HuH-7 (cell line): ENCODE results near the gene ZRANB1.

ENCODE experiments used
- DNase-seq: peaks from one replicate; pipeline ENCODE4 v3.0.0; 2011; ENCODE audit warnings: low spot score

The ZRANB1 gene

DNA sequence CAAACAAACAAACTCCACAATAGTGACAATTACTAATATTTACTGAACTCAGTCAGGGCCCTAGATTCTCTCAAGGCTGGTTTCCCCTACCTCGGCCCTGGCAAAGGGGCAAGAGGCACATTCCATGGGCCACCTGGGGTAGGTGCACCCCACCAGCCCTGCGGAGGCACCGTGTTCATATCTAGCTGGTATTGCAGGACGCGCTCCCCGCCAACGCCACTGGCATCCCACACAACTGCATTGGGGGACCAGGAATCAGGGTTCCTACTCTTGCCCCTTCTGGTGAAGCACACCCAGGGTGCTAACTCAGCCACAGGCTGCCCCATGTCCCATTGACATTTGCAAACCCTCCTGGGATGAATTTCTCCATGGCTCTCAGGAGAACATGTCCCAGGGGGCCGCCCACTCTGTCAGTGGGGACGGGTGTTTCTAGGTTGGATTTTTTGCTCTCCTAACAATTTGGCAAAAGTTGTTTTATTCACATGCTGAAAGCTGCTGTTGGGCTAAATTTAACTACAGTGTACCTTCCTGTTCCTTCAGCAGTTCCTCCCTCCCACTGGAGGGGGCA lies 76.7 kb downstream of the ZRANB1 start:
- no peak for DNase-seq

DNA sequence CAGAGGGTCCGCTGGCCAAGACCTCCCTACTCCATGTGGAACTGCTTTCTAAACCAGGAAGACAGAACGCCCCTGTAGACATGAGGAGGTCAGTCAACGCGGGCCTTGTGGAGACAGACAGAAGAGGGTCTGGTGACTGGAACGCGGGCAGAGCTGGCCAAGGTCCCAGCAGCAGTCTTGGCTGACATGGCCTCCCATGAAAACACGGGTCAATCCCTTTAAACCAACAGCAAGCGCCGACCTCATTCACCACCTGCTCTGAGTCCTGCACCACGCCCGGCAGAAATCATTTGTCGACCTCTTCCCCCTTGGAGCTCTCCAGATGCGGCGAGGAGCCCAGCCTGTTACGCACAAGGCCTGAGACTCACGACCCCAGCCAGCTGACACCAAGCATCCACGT lies 78.5 kb downstream of the ZRANB1 start:
- DNase-seq, result no peak

DNA sequence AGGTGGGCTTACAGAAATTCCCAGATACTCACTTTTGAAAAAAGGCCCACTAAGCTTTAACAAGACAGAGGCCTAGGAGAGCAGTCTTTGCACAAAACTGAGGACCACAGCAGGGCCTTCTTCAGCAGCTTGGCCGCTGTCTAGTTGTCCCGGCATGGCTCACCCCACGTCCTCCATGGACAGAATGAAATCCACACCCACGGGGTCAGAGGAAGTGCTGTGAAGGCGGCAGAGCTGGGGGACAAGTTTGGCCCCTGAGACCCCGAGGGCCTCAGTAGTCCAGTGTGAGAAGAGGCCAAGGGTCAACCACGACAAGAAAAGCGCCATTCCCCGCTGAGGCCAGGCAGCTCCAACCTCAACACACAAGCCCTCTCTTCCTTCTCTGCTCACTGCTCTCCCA lies 78.9 kb downstream of the ZRANB1 start:
- no peak for DNase-seq

DNA sequence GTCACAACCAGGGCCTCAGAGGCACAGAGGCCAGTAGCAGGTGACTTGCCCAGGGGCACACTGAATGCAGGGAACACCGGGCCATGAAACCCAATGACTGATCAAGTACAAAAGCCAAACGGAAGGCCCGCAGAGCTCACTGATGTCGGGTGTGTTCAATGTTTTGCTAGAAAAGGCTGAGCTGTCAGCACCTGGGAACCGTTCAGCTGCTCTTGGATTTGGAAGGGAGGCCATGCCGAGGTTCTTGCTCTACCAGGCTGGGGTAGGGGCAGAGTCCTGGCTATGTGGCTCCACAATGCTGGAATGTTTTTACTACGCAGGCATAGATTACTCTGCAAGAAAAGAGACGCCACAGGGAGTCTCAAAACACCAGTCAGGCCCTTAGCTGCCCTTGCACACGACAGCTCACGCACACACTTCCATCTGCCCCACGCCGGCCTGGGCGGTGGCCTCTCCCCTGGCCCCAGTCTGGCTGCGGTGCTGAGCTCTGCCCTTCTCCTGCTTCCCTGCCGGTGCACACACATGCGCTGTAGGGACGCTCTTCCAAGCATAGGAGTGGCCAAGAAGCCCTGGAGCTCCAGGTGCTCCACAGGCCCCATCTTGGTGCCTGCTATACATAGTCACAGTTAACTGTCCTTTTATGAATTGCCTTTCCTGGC lies 79.9 kb downstream of the ZRANB1 start:
- DNase-seq, result no peak

DNA sequence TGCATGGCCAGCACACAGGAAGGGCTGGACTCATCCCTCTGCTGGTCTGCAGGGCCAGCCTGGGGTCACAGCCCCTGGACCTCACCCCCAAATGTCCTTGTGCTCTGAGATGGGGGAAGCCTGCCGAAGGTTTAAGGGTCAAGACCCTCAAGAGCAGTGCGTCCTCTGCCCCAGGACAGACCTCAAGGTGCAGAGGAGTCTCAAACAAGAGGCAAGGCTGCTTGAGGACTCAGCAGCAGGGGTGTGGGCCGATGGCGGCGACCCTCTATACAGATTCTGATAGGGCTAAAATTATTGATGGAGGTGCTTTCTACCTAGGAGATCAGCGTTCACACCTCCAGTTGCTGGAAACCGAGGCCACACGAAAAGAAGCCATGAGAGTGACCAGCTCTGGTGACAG lies 80.7 kb downstream of the ZRANB1 start:
- no peak for DNase-seq

DNA sequence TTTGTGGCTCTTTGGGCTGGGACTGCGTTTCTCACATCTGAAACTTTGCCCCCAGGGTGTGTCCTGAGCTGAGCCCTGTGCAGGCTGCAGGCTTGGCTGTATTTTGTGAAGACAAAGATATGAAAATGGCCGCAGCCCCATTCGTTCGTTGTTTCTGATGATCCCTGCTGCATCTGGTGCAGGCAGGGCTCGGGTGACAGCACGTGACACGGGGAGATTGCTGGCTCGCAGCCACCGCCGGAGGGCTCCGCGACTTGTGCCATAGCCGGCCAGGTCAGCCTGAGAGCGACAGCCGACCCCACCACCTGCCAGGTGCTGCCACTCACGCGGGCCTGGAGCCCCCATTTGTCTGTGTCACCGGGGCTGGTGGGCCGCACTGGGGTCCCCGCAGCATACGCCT lies 81.3 kb downstream of the ZRANB1 start:
- peak; percentile 52 for DNase-seq

DNA sequence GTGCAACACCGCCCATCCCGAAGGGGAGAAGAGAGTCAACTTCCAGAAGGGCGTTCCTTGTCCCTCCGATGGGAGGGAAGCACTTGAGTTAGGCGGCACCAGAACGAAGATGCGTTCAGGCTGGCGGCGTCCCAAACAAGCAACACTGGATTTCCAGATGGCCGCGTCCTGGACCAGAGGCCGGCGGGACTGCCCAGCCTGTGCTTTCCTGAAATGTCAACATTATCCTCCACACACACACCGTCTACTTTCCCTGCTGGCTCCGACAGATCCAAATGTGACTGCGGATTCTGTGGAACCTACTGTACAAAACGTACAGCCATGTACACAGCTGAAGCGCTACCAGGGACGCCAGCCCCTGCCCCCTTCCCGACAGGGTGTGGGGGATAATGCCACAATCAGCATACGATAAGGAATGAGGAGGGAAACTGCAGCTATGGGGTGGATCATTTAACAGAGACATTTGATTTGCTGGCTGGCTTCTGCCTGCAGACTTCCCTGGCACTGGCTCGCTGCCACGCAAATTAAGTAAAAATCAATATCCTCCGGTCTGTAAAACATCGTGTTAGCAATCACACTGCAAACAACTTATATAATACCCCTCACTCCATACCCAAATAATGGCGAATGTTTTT lies 82.1 kb downstream of the ZRANB1 start:
- peak; percentile 55 for DNase-seq

DNA sequence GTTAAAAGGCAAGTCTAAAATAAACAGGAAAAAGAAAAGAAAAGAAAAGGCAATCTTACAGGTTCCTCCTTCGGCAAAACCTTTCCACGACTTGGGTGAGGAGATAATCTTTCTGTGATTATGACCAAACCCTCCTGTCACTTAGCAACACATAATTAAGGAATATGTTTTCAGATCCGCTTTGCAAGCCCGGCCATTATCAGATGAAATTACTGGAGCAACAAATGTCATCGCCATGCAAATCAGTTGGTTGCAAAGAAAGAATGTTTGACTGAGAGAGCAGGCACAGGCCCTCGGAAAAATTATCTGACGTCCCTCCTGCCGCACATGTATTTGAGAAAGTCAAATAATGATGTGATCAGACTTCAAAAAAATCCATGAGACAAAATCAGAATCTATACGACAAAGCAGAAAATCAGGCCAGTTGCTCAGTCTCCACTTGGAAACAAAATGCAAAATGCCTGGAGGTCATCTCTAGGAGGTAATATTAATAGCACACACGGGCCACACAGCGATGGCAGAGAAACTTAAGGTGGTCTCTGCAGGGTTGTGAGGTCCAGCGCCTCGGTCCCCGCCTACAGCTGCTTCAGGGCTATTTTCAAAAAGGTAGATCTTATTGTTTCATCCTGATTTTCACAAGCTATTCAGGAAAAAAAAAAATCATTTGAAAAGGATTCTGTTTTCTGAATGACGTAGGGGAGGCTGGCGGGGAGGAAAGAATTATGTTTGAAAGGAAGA lies 82.7 kb downstream of the ZRANB1 start:
- no peak for DNase-seq

DNA sequence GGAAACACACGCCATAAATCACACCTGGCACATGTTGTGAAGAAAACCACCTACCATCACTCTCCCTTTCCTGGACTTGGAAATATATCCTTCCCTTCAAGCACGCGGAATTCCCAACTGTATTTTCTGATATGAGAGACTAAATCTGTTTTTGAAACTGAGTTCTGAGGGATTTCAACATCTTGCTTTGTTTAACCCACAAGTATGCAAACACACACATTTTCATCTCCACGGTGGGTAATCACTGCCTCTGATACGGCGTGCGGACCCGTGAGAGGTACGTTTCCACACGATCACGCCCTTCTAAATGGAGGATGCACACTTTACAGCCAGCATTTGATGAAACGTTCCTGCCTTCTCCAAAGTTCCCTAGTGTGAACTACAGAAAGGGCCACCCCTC lies 83.4 kb downstream of the ZRANB1 start:
- DNase-seq, result no peak

DNA sequence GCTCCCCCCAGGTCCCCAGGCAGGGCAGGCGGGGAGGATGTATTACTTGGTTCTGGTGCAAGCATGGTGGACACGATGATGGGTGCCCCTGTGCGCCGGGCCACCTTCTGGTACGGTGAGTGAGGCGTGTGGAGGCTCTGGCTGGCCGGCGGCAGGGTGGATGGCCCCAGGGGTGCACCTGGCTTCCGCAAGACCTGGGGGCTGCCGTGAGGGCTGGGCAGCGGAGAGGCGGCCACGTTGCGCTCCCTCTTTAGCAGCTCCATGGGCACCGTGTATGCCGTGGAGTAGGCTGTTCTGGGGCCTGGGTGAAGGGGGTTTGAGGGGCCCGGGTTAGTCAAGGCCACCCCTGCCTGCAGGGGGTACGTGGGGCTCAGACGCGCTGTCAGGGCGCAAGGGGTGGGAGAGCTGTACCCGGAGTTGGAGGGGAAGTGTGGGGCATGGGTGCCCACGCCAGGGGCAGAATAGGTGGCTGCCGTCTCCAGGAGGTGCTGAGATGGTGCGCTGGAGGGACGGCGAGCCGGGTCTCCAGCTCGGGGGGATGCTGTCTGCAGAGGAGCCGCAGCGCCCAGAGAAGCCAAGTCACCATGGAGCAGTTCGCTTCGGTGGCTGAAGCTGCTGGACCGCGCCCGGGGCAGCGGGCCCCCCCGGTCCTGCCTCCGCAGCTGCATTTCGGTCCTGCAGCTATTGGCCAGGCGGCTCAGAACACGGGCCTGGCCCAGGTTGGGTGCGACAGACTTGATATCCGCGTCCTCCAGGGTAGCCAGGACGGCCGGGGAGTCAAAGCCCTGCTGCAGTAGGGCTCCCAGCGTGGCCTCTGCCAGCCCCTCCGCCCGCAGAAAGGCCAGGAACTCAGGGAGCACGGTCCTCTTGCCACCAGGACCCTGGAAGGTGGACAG lies 84.4 kb downstream of the ZRANB1 start:
- DNase-seq, result no peak

DNA sequence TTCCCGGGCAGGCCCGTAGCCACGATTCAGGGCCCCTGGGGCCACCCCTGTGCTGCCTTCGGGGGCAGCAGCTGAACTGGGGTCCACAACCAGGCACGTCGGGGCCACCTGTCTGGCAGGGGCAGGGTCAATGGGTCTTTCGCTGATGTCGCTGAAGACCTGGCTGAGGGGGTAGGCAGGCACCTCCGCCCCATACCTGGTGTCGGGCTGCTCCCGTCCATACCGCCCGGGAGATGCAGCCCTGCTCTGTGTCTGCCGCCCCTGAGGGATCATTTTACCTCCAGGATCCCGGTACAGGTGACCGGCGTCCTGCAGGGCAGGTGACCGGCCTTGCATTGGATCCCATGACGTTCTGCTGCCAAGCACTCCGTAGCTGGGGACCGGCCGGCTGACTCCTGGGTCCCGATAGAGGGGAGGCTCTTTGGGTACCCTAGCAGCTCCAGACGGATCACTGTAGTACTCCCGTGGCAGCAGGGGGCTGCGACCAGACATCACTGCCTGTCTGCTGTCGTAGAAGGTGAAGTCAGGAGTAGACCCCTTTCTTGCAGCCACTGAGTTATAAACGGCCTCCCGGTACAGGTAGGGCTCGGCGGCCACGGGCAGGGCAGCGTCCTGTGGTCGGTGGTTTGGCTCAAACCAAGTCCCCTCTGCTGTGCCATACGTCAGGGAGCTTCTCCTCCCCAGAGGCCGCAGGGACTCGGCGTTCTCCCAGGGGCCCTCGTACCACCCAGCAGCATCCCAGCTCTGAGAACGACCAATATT lies 85.2 kb downstream of the ZRANB1 start:
- DNase-seq, result no peak

DNA sequence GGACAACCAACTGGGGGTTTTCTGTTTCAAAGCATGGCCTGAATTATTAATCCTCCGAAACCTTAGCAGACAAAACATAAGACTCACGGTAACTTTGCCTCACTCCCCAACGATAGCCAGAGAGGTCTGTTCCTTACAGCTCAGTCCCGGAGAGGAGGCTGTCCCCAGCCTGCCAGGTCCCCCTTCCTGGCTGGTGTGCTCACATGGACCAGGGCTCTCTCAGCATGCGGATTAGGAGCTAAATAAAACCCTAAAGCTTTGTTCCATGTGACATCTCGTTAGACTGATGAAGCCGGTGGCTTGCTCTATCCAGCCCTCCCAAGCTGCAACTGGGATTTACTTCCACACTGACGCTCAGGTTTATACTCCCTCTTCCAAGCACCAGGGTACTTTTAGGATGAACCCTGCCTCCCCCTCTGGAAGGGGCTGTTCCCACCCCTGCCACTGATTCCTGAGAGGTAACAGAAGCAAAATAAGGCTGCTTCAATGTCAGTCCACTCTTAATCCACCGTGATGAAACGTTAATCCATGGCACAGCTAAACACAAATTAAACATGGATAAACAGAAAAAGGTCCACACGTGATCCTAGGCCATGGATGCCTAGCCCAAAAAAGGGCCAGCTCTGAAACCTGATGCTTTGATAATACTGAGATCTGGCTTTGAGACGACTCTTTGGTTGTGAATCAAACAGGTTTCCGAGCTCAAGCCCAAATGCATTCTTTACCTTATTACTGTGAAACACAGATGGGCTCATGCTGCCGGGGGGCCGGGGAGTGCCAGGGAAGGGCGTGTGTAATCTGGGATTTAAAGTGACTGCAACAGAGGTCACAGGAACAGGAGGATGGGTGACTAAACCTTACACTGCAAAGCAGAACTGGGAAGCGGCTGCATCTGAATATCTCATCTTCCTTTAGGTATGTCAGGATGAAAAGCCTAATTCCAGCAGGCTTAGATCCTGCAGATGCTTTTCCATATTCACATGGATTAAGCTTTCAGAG lies 86.2 kb downstream of the ZRANB1 start:
- no peak for DNase-seq

DNA sequence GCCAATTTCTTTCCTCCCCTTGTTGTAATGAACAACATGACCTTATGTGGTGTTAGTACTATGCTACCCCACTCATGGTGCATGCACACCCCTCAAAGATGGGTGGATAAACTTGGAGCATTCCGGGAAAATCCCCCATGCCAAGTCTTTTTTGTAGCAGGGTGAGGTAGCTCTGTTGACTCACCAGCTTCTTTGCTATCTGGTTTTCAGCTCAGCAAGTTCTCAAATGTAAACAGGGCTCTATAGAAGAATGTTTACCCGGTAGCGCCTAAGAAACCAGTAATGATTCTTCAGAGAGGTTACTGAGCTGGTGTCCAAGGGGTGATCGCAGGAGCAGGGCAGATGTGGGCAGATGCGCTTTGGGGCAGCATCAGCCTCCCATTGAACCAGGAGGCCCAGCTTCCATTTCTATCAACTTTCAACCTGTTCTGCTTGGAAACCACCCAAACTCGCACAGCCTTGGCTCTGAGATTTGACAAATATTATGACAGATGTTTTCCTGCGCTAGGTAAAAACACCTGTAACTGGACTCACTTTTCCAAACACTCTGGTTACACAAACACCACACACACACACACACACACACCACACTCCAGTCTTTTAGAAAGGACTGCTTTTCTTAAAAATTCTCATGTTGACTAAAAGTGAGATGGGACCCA lies 87.8 kb downstream of the ZRANB1 start:
- DNase-seq, result no peak

DNA sequence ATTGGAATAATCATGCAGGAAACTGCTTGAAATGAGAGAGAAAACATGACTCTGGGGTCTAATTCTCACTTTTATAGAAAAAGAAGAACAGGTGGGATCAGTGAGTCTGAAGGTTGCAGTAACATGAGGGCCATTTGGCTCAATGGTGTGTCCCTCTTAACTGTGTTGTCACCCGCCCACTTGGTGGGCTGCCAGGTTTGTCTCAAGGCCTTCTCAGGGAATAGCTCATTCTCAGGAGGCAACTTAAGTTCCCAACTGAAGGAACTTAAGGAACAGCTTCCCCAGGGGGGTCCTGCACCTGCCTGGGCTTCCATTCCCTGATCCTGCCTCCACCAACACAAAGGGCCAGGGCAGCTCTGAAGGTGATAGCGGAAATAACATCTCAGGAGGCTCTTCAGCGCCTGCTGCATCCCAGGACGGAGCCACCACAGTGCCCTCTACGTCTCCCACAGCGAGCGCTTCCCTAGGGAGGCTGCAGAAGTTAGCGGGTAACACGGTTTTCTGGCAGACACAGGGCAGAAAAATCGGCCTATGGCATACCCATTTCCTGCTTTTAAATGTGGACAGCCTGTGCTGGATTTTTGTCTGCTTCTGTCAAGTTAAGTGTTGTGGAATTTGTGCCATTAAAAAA lies 88.8 kb downstream of the ZRANB1 start:
- no peak for DNase-seq

DNA sequence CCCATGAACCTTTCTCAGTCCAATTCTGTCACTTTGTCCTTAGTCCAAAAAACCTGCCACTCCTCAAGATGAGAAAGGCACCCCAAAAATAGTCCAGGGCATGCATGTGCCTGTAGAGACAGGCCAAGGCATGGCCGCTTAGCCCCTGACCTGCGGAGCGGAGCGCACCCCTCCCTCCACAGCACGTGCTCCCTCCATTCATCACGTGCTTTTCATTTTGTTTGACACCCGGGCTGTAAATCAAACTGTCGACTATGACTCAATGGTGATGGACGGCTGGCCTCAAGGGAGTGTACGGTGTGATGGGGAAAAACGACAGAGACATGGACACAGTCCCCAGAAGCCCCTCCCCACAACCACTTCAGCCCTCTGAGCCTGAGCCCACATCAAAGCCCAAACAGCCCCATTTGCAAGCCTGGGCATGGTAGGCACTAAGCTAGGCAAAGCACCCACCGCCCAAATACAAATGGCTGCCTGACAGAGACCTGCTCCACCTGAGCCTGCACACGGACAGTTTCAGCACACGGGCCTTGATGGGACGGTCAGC lies 90.6 kb downstream of the ZRANB1 start:
- DNase-seq, result no peak

DNA sequence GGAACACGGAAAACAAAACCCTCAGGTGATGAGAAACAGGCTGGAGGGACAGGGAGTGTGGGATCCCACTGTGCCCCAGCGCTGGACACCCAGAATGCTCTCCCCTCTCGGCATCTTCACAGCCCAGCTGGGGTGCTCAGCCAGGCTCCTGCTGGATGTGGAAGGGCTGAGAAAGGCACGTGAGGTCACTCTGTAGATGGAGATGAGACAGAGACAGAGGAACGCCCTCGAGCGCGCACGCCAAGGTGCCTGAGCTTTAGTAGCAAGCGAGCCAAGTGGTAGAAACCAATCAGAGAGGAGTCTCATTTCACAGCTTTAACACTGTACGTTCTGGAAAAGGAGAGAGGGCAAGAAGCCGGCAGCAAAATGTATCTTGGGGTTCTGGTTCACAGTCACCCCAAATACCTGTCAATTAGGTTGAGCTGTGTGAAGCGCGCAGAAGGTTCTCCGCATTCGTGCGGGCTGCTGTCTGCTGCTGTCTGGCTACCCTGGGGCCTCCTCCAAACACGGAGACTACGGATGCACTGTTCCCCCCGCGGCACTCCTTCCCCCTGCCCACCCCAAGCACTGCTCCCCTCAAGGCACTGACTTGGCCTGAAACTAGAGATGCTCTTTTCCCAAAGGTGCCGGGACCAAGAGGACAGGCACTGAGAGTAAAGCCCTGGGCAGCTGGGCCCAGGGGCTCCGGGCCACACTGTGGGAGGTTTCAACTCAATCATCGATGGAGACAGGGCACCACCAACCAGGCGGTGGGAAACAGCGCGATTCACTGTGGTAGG lies 91.4 kb downstream of the ZRANB1 start:
- DNase-seq, result no peak

DNA sequence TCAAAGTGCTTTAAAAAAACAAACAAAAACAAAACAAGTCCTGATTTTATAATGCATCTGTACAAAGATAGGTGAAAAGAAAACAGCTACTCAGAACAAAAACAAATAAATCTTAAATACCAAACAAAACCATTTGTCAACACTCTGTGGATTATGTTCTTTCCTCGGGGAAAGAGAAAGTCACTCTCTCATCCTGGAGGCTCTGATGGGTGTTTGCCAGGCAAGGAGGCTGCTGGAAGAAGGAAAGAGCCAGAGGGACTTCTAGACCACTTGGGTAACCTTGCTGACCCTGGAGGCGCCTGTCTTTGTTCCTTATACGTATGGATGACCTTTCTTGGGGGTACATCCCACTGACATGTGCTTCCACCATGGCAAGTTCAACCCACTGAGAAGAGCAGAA lies 92.8 kb downstream of the ZRANB1 start:
- no peak for DNase-seq

DNA sequence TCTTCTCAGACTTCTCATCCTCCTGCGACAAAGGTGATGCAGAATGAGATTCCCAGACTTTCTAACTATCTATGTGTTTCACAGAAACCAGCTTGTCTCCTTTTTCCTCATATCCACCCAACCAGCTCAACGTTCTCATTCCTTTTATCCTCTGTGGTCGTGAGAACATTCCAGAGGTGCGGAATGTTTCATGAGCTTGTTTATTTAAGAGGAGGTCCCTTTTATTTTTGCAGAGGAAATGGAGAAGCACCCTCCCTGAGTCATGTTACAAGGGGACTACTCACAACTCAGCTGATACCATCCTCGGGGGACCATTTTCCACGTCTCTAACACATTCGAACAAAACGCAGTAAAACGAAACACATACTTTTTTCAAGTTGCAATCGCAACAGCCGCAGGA lies 93.2 kb downstream of the ZRANB1 start:
- DNase-seq, result no peak
